OCI-LY1 (cell line): Measurements from ENCODE around the gene EIF2B4.

Experiments
- H2AFZ ChIP-seq: fragments of 200-600 bp; sonication (generic), shearing (Covaris generic); 2 replicates; pipeline ENCODE4 v1.6.0; 2014; ENCODE audit warnings: antibody characterized with exemption, mild to moderate bottlenecking, low read length
- H3F3A ChIP-seq: fragments of 200-600 bp; sonication (generic), shearing (Covaris generic); 2 replicates; pipeline ENCODE4 v1.6.0; 2014; ENCODE audit warnings: mild to moderate bottlenecking, antibody characterized with exemption, low read length, moderate library complexity; ENCODE audit not compliant: insufficient read depth
- H3K27ac ChIP-seq: fragments of 200-600 bp; sonication (generic); 2 replicates; pipeline ENCODE4 v1.5.1; 2014; ENCODE audit warnings: low read length, mixed run types, mild to moderate bottlenecking, low read depth; ENCODE audit not compliant: poor library complexity, severe bottlenecking
- H3K27me3 ChIP-seq: fragments of 200-600 bp; sonication (generic); 2 replicates; pipeline ENCODE4 v1.6.0; 2014; ENCODE audit warnings: antibody characterized with exemption, mild to moderate bottlenecking, low read length, moderate library complexity; ENCODE audit not compliant: insufficient read depth
- H3K36me3 ChIP-seq: fragments of 200-600 bp; sonication (generic); 2 replicates; pipeline ENCODE4 v1.6.1; 2014; ENCODE audit warnings: mild to moderate bottlenecking, antibody characterized with exemption, low read length, moderate library complexity, mixed read lengths; ENCODE audit not compliant: insufficient read depth
- H3K4me1 ChIP-seq: fragments of 200-600 bp; sonication (generic); 2 replicates; pipeline ENCODE4 v1.5.1; 2014; ENCODE audit warnings: mild to moderate bottlenecking, low read length, moderate library complexity; ENCODE audit not compliant: insufficient read depth, severe bottlenecking
- H3K4me2 ChIP-seq: fragments of 200-600 bp; sonication (generic), shearing (Covaris generic); 2 replicates; pipeline ENCODE4 v1.6.1; 2014; ENCODE audit warnings: low read length
- H3K4me3 ChIP-seq: fragments of 200-600 bp; sonication (generic); 2 replicates; pipeline ENCODE4 v1.5.1; 2014; ENCODE audit warnings: low read length, low read depth, mild to moderate bottlenecking, mixed read lengths; ENCODE audit not compliant: poor library complexity, severe bottlenecking
- H3K79me2 ChIP-seq: fragments of 200-600 bp; shearing (Covaris generic); 2 replicates; pipeline ENCODE4 v1.6.1; 2016; ENCODE audit warnings: mixed run types, low read length, mixed read lengths; ENCODE audit not compliant: insufficient read depth
- H3K9ac ChIP-seq: fragments of 200-600 bp; sonication (generic), shearing (Covaris generic); 2 replicates; pipeline ENCODE4 v1.6.1; 2014; ENCODE audit warnings: mild to moderate bottlenecking, low read length, mixed read lengths
- H3K9me2 ChIP-seq: fragments of 200-600 bp; sonication (generic), shearing (Covaris generic); 2 replicates; pipeline ENCODE4 v1.6.1; 2014; ENCODE audit warnings: low read depth, mild to moderate bottlenecking, low read length, mixed read lengths
- H3K9me3 ChIP-seq: fragments of 200-600 bp; shearing (Covaris generic); 2 replicates; pipeline ENCODE4 v1.6.1; 2014; ENCODE audit warnings: low read length, mixed read lengths
- H4K20me1 ChIP-seq: fragments of 200-600 bp; sonication (generic), shearing (Covaris generic); 2 replicates; pipeline ENCODE4 v1.6.0; 2016; ENCODE audit warnings: mild to moderate bottlenecking, low read length; ENCODE audit not compliant: insufficient read depth
- CTCF ChIP-seq: fragments of 200-600 bp; sonication (generic), shearing (Covaris generic); IDR thresholded peaks from 2 replicates; pipeline ENCODE4 v1.5.1; 2017; ENCODE audit warnings: mild to moderate bottlenecking, antibody characterized with exemption, low read length, moderate library complexity, mixed read lengths
- EZH2 ChIP-seq: fragments of 200-600 bp; sonication (generic), shearing (Covaris generic); IDR thresholded peaks from 2 replicates; pipeline ENCODE4 v1.8.0; 2017; ENCODE audit warnings: borderline replicate concordance, mixed run types, mild to moderate bottlenecking, antibody characterized with exemption, low read length, moderate library complexity, mixed read lengths

The EIF2B4 gene

DNA sequence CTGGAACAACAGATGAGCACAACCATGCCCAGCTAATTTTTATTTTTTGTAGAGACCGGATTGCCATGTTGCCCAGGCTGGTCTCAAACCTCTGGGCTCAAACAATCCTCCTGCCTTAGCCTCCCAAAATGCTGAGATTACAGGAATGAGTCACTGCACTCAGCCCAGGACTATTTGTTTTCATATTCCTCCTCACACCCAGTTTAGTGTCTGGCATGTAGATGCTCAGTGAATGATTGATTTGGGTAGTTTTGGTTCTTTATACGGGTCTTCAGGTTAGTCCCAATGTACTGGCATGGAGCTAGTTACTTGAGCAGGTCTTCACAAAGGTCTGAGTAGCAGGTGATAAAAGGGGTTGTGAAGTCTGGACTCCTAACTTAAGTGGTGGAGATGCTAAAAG, 6.2 kb downstream of the EIF2B4 start:
- no peaks in the 10 kb centered on the region for H3K79me2 ChIP-seq
- H3K27ac ChIP-seq = no peak overlapping the region
- no peaks in the 10 kb centered on the region for H4K20me1 ChIP-seq

GRCh38 chr2:27362678-27363420, 7.3 kb downstream of the EIF2B4 start:
- no peak overlapping the region for H3K27ac ChIP-seq

More for the DNA sequence above, 6.2 kb downstream of the EIF2B4 start:
- Histone ChIP-seq H3K36me3 (peaks cover 49% of the 10 kb centered on the region), H3K4me1 (peaks cover 4% of the 10 kb centered on the region), H3K9ac (no peak overlapping the region), H3K9me3 (no peaks in the 10 kb centered on the region), H3K27me3 (no peaks in the 10 kb centered on the region), H3K4me2 (no peak overlapping the region), H2AFZ (no peak overlapping the region), H3K4me3 (no peak overlapping the region), H3F3A (no peaks in the 10 kb centered on the region), H3K9me2 (no peaks in the 10 kb centered on the region)
- TF ChIP-seq EZH2 (no peak), CTCF (no peak)

GRCh38 chr2:27356382-27357181, 13.6 kb downstream of the EIF2B4 start, which contains the start of gene GTF3C2:
Gene GTF3C2 (minus strand): TSS chr2:27356764. CDS start chr2:27343554, 13,210 bp downstream.
- Histone ChIP-seq H3K9me2 (no peaks in the 10 kb centered on the region), H3K4me3 (peak within 1 kb of the TSS; percentile 81), H3K4me1 (peaks cover 45% of the 10 kb centered on the region), H3K9me3 (no peaks in the 10 kb centered on the region), H2AFZ (no peak within 1 kb of the TSS), H3K36me3 (peaks cover 7% of the 10 kb centered on the region; the same call in 1 of the 2 replicates), H3K27ac (peak within 1 kb of the TSS; percentile 75), H3K27me3 (no peaks in the 10 kb centered on the region), H3K9ac (peak within 1 kb of the TSS; percentile 89), H3F3A (no peaks in the 10 kb centered on the region), H3K4me2 (peak within 1 kb of the TSS; percentile 76), H4K20me1 (no peaks in the 10 kb centered on the region), H3K79me2 (peaks cover 56% of the 10 kb centered on the region)
- no peak for TF ChIP-seq EZH2
- TF ChIP-seq CTCF = no peak

More at GRCh38 chr2:27362678-27363420, 7.3 kb downstream of the EIF2B4 start:
- peaks cover 6% of the 10 kb centered on the region for H3K4me1 ChIP-seq
- H3K4me2 ChIP-seq = no peak overlapping the region
- no peaks in the 10 kb centered on the region for H3K9me3 ChIP-seq
- H3K79me2 ChIP-seq = peaks cover 6% of the 10 kb centered on the region; the same call in 1 of the 2 replicates
- H3K36me3 ChIP-seq = peaks cover 47% of the 10 kb centered on the region
- H3K9me2 ChIP-seq = no peaks in the 10 kb centered on the region
- TF ChIP-seq CTCF = no peak
- TF ChIP-seq EZH2 = no peak
- H3K4me3 ChIP-seq = no peak overlapping the region
- H3F3A ChIP-seq = no peaks in the 10 kb centered on the region
- no peaks in the 10 kb centered on the region for H4K20me1 ChIP-seq
- H3K27me3 ChIP-seq = no peaks in the 10 kb centered on the region
- no peak overlapping the region for H2AFZ ChIP-seq
- H3K9ac ChIP-seq = no peak overlapping the region
